Posterior vena cava (tissue), 2 donors: ENCODE measurements around the gene FOXRED2. TPM values are rescaled to one million over a fixed set of nuclear protein-coding genes. Genes with fewer than 3 reads are reported as not detected.
A peak's percentile ranks its signal among the peaks of the same experiment; 100 is the strongest.
"Not testable (repeated sequence)": the region's sequence is repeated elsewhere in the genome, so short reads cannot be mapped to it uniquely, and the experiment has no call there.

Source experiments
- DNase-seq: peaks from one replicate; pipeline ENCODE4 v3.0.0-alpha.2; 2020; ENCODE audit warnings: low spot score
- intact Hi-C, 2 donors: fragments of 100-400 bp; cut with DNase I; formaldehyde crosslinking; loops; one replicate each; pipeline versions ENCODE4 v1.14.1 to v1.14.2; 2022 to 2023
- long read RNA-seq, 2 donors: library from polyadenylated mRNA; unstranded; transcript quantifications; one replicate each; pipeline ENCODE4 v2.0.0, GENCODE V29; 2020 to 2021
- total RNA-seq, 2 donors: library from RNA; stranded (reverse); fragmentation: NEBNext Ultra II Directional; extraction: Animal tissue kit (Norgen Biotek cat#: 25700); gene quantifications; one replicate each; pipeline ENCODE4 v1.2.1, GENCODE V29; 2021
- donor health status: DM: yes; HTN: yes; CAD: no.
- donor health status: DM: yes; HTN: yes; CAD: no.

FOXRED2 gene
- 10 to 100 TPM in 1 of 2 donors, 1 to 10 TPM in 1; 7.9 to 17.2 TPM for total RNA-seq
- long read RNA-seq, donor 1, full-length matches to known transcripts, result 1 of 2 reads
- long read RNA-seq, donor 1, partial matches to known transcripts, result 0 of 2 reads
- long read RNA-seq, donor 1, other reads (novel, unspliced or antisense), result 1 of 2 reads
- long read RNA-seq, donor 2, partial matches to known transcripts, result 1 of 6 reads
- long read RNA-seq, donor 2, other reads (novel, unspliced or antisense), result 5 of 6 reads

- peak; percentile 97 for DNase-seq
- intact Hi-C loops, result no loop called here
Measured at GRCh38 chr22:36506637-36507517, at the start of gene FOXRED2. TSS of gene FOXRED2 (minus strand) at chr22:36507040. CDS start at chr22:36506422, 618 bp downstream.

GRCh38 chr22:36554098-36554497 is 47.3 kb upstream of the FOXRED2 start:
- intact Hi-C loops, result no loop called here
- DNase-seq, result no peak

- no peak for DNase-seq
- intact Hi-C loops, result no loop called here
Measured at GRCh38 chr22:36552289-36552688, 45.4 kb upstream of the FOXRED2 start.

GRCh38 chr22:36550701-36551495 is 44.1 kb upstream of the FOXRED2 start:
- DNase-seq, result no peak
- intact Hi-C loops, result no loop called here

GRCh38 chr22:36549033-36549432 is 42.2 kb upstream of the FOXRED2 start:
- intact Hi-C loops, result loop anchor here (5.0 to 10.0 kb wide), 3 partner anchors 226 to 308 kb away; partner anchors contain the start of gene IFT27 (in 1 of the 2)
- no peak for DNase-seq

- no peak for DNase-seq
- intact Hi-C loops, result loop anchor here (5.0 to 10.0 kb wide), 3 partner anchors 226 to 309 kb away; partner anchors contain the start of gene IFT27 (in 1 of the 2)
Measured at GRCh38 chr22:36548606-36549005, 41.8 kb upstream of the FOXRED2 start.

GRCh38 chr22:36546932-36547331 is 40.1 kb upstream of the FOXRED2 start:
- no peak for DNase-seq
- intact Hi-C loops, result loop anchor here (5.0 to 10.0 kb wide), 3 partner anchors 228 to 310 kb away; partner anchors contain the start of gene IFT27 (in 1 of the 2)

- no peak for DNase-seq
- intact Hi-C loops, result loop anchor here (5.0 to 10.0 kb wide), 3 partner anchors 229 to 311 kb away; partner anchors contain the start of gene IFT27 (in 1 of the 2)
Measured at GRCh38 chr22:36546092-36546804, 39.4 kb upstream of the FOXRED2 start.

- no peak for DNase-seq
- intact Hi-C loops, result loop anchor here in 1 of 2 donors (10.0 kb wide), 1 partner anchor 231 kb away; the partner anchor contains the start of gene IFT27
Measured at GRCh38 chr22:36544107-36544620, 37.3 kb upstream of the FOXRED2 start.

GRCh38 chr22:36541831-36542411 is 35.1 kb upstream of the FOXRED2 start:
- intact Hi-C loops, result loop anchor here in 1 of 2 donors (10.0 kb wide), 1 partner anchor 233 kb away; the partner anchor contains the start of gene IFT27
- no peak for DNase-seq

GRCh38 chr22:36540867-36541642 is 34.2 kb upstream of the FOXRED2 start:
- intact Hi-C loops, result loop anchor here in 1 of 2 donors (10.0 kb wide), 1 partner anchor 234 kb away; the partner anchor contains the start of gene IFT27
- DNase-seq, result no peak

GRCh38 chr22:36538529-36538928 is 31.7 kb upstream of the FOXRED2 start:
- no peak for DNase-seq
- intact Hi-C loops, result no loop called here

- intact Hi-C loops, result no loop called here
- DNase-seq, result no peak
Measured at GRCh38 chr22:36536717-36537116, 29.9 kb upstream of the FOXRED2 start.

- intact Hi-C loops, DNase-seq: not testable (repeated sequence)
Measured at GRCh38 chr22:36533320-36533719, 26.5 kb upstream of the FOXRED2 start.

- no peak for DNase-seq
- intact Hi-C loops, result no loop called here
Measured at GRCh38 chr22:36532466-36532865, 25.6 kb upstream of the FOXRED2 start.

GRCh38 chr22:36528795-36529751 is 22.2 kb upstream of the FOXRED2 start, which contains the start of gene EIF3D:
TSS of gene EIF3D (minus strand) at chr22:36529166. CDS start at chr22:36526121, 3,045 bp downstream.
- intact Hi-C loops, result no loop called here
- peak; percentile 100 for DNase-seq
